Cardiac muscle cell (in vitro differentiated cells and primary cell): ENCODE measurements around the gene HYKK. TPM values are rescaled to one million over a fixed set of nuclear protein-coding genes. Genes with fewer than 3 reads are reported as not detected.
"Not testable (repeated sequence)": the region's sequence is repeated elsewhere in the genome, so short reads cannot be mapped to it uniquely, and the experiment has no call there.

ENCODE experiments used
- DNase-seq, 2 donors: peaks; one replicate each; pipeline versions ENCODE4 v3.0.0 to v3.0.0-alpha.2; 2010 to 2017; ENCODE audit warnings: low read depth in 1 of 2, low spot score in 1 of 2
- H3K27ac ChIP-seq: fragments of 200-600 bp; sonication (generic); 2 replicates; pipeline ENCODE4 v1.5.1; 2016
- H3K27me3 ChIP-seq: fragments of 200-600 bp; sonication (generic); 2 replicates; pipeline ENCODE4 v1.6.0; 2016; ENCODE audit warnings: control low read depth
- H3K36me3 ChIP-seq: fragments of 200-600 bp; sonication (generic); 2 replicates; pipeline ENCODE4 v1.5.1; 2016; ENCODE audit warnings: control low read depth
- H3K4me1 ChIP-seq: fragments of 200-600 bp; sonication (generic); 2 replicates; pipeline ENCODE4 v1.8.1; 2017; ENCODE audit warnings: low read depth, mild to moderate bottlenecking, mixed run types
- H3K4me3 ChIP-seq: fragments of 200-600 bp; sonication (generic); 2 replicates; pipeline ENCODE4 v1.5.1; 2016; ENCODE audit warnings: mild to moderate bottlenecking
- H3K9me3 ChIP-seq: fragments of 200-600 bp; sonication (generic); 2 replicates; pipeline ENCODE4 v1.5.1; 2017; ENCODE audit warnings: low read depth, mild to moderate bottlenecking, control low read depth
- polyA plus RNA-seq: library from polyadenylated mRNA; unstranded; fragments of >200 nt; fragmentation: Nextera tagmentation; extraction: Ambion mirVana; gene quantifications from 2 replicates; pipeline ENCODE4 v1.2.1, GENCODE V29; 2016
- total RNA-seq: library from RNA; depleted of rRNA; stranded (reverse); fragments of >200 nt; gene quantifications from 2 replicates; pipeline ENCODE4 v1.2.3, GENCODE V29; 2016
- TF ChIP-seq, protein P1 (sequence below): IDR thresholded peaks from 2 replicates; pipeline ENCODE4 v1.5.1; 2012; ENCODE audit warnings: low read depth, mild to moderate bottlenecking, low read length

HYKK gene
- total and polyA plus RNA-seq, 2 experiments from 2014 or later = 6.4 to 9.2 TPM

DNA sequence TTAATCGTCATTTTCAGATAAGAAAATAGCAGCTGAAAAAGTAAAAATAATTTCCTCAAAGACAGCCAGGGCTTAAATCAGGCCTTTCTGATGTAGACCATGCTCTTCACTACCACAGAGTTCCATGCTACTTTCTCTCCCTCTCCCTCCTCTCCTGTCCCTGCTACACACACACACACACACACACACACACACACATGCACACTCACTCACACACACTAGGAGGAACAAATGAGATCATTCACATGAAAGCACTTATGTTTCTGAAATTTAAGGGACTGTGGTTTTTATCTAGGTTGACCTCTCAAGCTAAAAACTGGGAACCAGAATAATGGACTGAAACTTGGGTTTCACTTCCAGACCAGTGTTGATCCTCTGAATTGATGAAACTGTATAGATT lies 28.8 kb downstream of the HYKK start:
- H3K27ac ChIP-seq = no peak overlapping the region
- no peaks in the 10 kb centered on the region for H3K9me3 ChIP-seq
- H3K27me3 ChIP-seq = no peaks in the 10 kb centered on the region
- TF ChIP-seq, protein P1, sequence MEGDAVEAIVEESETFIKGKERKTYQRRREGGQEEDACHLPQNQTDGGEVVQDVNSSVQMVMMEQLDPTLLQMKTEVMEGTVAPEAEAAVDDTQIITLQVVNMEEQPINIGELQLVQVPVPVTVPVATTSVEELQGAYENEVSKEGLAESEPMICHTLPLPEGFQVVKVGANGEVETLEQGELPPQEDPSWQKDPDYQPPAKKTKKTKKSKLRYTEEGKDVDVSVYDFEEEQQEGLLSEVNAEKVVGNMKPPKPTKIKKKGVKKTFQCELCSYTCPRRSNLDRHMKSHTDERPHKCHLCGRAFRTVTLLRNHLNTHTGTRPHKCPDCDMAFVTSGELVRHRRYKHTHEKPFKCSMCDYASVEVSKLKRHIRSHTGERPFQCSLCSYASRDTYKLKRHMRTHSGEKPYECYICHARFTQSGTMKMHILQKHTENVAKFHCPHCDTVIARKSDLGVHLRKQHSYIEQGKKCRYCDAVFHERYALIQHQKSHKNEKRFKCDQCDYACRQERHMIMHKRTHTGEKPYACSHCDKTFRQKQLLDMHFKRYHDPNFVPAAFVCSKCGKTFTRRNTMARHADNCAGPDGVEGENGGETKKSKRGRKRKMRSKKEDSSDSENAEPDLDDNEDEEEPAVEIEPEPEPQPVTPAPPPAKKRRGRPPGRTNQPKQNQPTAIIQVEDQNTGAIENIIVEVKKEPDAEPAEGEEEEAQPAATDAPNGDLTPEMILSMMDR = no peak
- peak in 1 of 2 donors; percentile 6 for DNase-seq
- peaks cover 16% of the 10 kb centered on the region for H3K4me1 ChIP-seq
- no peak overlapping the region for H3K4me3 ChIP-seq
- H3K36me3 ChIP-seq = no peaks in the 10 kb centered on the region

DNA sequence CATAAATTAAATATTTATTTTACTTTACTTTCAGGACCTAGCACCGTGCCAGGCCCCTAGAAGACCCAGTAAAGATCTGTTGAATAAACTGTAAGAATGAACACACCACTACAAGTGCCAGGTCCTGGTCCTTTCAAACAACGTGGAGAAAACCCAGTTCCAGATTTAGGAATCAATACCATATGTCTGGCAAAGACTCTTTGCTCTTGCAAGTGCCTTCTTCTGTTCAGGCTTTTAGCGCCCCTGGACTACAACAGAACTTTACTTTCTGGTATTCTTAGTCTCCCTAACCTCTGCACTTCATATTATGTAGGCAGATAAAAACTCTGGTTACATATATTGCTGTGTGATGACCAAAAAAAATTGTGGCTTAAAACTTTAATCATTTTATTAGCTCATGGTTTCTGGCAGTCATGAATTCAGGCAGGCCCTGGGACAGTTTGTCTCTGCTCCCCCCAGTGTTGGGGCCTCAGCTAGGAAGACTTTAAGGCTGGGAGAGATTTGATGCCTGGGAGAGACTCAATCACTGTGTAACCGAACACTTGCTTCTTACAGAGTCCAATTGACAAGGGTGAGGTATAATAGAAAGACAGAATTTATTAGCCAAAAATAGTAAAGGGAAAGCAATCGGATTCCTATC lies 30.0 kb downstream of the HYKK start:
- Histone ChIP-seq H3K27me3 (no peaks in the 10 kb centered on the region), H3K9me3 (no peaks in the 10 kb centered on the region), H3K4me3 (no peak overlapping the region), H3K27ac (peak overlapping the region; percentile 87), H3K4me1 (peaks cover 27% of the 10 kb centered on the region), H3K36me3 (peaks cover 6% of the 10 kb centered on the region)
- TF ChIP-seq, protein P1 = no peak
- peak in 1 of 2 donors; percentile 42 for DNase-seq

DNA sequence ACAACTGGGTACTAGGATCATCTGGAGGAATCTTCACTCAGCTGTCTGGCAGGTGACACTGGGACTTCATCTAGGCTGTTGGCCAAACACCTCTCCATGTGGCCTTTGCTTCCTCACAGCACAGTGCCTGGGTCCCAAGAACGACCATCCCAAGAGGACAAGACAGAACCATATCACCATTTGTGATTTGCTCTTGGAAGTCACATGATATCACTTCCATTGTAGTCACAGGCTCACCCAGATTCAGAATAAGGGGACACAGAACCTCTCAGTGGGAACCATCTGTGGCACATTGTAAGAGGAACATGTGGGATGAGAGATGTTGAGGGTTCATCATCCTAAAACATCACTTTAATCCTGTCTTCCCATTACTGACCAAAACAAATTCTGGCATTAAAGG lies 31.0 kb downstream of the HYKK start:
- TF ChIP-seq, protein P1 = no peak
- peaks cover 12% of the 10 kb centered on the region for H3K36me3 ChIP-seq

DNA sequence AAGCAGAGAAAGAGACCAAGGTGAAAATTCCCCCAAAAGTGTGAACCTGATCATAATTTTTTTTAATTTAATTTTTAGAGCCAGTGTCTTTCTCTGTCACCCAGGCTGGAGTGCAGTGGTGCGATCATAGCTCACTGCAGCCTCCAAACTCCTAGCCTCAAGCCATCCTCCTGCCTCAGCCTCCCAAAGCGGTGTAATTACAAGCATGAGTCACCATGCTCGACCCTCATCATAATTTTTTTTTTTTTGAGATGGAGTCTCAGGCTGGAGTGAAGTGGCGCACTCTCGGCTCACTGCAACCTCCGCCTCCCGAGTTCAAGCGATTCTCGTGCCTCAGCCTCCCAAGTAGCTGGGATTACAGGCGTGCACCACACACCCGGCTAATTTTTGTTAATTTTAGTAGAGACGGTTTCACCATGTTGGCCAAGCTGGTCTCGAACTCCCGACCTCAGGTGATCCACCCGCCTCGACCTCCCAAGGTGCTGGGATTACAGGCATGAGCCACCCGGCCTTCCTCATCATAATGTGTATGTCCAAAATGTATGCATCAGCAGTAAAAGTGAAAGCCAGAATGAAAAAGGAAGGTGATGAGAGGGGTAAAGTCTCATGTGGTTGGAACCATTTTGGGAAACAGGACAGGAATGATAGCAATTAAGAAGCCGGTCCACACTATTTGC lies 32.2 kb downstream of the HYKK start:
- Histone ChIP-seq H3K4me1 (peaks cover 27% of the 10 kb centered on the region), H3K36me3 (peaks cover 20% of the 10 kb centered on the region), H3K27ac (peak overlapping the region; percentile 97), H3K4me3 (peak overlapping the region; percentile 97)
- not testable (repeated sequence) for H3K9me3 ChIP-seq, DNase-seq, H3K27me3 ChIP-seq

More for the DNA sequence above, 31.0 kb downstream of the HYKK start:
- H3K27me3 ChIP-seq = no peaks in the 10 kb centered on the region
- peaks cover 27% of the 10 kb centered on the region for H3K4me1 ChIP-seq
- H3K27ac ChIP-seq = peak overlapping the region; percentile 87
- no peak for DNase-seq
- H3K9me3 ChIP-seq = no peaks in the 10 kb centered on the region
- no peak overlapping the region for H3K4me3 ChIP-seq

DNA sequence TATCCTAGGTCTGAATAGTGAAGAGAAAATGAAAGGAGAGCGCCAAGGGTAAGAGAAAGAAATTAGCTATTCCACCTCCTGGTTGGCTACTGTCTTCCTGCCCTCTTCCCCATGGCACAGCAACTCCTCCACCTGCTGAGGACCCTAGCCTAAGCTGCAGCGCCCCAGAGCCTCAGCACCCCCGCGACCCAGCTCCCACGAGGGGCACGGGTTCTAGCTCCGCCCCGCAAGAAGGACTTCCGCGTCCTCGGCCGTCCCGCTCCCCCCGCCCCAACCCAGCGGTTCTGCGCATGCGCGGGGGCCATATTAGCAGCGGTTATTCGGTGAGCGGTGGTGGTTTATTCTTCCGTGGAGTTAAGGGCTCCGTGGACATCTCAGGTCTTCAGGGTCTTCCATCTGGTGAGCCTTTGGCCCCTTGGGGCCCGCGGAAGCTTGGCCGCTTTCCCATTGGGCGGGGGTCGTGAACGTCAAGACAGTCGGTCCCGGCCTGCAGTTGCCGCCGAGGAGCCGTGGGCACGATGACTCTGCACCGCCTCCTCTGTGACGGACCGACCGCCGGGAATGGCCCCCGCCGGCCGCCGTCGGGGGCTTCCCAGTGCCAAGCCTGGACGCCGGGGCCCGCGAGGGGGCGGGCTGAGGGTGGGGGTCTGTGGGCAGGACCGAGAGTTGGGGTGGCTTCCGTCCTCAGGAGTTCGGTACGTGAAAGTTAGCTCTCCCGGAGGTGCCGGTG lies 32.9 kb downstream of the HYKK start, which contains the start of gene PSMA4:
Gene PSMA4, plus strand, starts transcription at position 304 of the 730 bp plus-strand sequence. CDS start 1,484 bp downstream, outside the sequence.
- TF ChIP-seq, protein P1 = peak; percentile 13
- DNase-seq = peak; percentile 86 to 89
- H3K4me1 ChIP-seq = peaks cover 27% of the 10 kb centered on the region
- H3K27ac ChIP-seq = peak within 1 kb of the TSS; percentile 97
- peak within 1 kb of the TSS; percentile 97 for H3K4me3 ChIP-seq
- no peaks in the 10 kb centered on the region for H3K9me3 ChIP-seq
- H3K36me3 ChIP-seq = peaks cover 27% of the 10 kb centered on the region
- H3K27me3 ChIP-seq = no peaks in the 10 kb centered on the region
